GM18505 (cell line): ENCODE data around the gene CDKN2B-AS1.

Source experiments
- ATAC-seq: cut with Tn5 transposase; IDR thresholded peaks from one replicate; pipeline ENCODE4 v1.9.1; 2021; ENCODE audit not compliant: unreplicated experiment
- POLR2A ChIP-seq: IDR thresholded peaks from 4 replicates; pipeline ENCODE4 v1.6.1; 2011; ENCODE audit warnings: borderline replicate concordance; ENCODE audit not compliant: insufficient read depth, insufficient read length; ENCODE audit errors: extremely low read depth

Gene CDKN2B-AS1

DNA sequence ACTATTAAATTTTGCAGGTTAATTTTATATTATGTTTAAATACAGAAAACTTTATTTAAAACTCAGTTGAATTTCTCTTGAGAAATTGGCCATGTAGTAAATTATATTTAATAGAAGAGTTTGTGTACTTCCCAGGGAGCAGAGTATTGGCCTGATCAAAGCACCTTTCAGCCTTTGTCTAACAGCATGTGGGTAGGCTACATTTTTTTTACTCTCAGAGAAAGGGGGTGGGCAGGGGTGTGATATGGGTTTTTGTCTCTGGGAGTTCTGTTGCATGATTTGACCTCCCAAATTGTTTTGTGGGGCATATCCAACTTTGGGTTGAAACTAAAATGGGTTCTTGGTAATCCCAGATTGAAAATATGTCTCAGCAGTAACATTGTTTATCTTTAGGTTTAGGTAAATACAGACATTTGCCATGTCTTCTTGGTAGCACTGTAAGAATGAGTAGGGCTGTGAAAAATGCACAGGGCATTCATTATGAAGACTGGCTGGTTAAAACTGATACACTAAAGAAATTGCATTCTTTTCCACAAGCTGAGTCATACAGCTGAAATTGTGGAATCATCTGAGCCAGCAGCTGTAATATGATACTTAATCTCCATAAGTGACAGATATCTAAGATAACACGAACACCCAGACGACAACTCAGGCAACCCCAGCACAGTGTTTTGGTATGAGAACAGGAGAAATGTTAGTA is 89.9 kb downstream of the CDKN2B-AS1 start:
- ATAC-seq, result no peak
- no peak for TF ChIP-seq POLR2A

DNA sequence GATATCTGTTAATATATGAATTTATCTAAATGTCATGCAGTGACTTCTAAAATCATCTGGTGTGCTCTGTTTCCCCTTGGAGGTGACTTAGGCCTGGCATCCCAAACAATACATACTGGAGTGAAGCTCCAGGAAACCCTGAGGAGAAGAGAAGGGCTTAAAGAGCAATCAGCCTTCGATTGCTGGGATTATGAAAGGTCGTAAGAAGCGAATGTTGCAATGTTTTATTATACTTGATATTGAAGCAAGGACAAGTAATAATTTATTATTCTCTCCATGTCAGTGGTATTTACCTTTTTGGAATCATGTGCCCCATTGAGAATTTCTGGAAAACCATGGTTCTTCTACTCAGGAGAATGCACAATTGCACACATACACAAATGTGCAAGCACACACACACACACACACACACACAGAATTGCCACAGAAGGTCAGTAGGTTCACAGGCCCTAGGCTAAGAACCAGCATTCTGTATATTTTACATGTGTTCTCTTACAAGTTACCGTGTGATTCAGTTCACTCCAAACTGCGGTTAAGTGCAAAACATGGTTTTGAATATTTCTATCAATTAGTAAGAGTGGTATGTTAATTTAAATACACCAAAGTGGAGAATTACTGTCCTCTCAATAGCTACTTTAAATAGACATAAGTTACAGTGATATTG is 93.6 kb downstream of the CDKN2B-AS1 start:
- ATAC-seq, result no peak
- TF ChIP-seq POLR2A, result no peak

DNA sequence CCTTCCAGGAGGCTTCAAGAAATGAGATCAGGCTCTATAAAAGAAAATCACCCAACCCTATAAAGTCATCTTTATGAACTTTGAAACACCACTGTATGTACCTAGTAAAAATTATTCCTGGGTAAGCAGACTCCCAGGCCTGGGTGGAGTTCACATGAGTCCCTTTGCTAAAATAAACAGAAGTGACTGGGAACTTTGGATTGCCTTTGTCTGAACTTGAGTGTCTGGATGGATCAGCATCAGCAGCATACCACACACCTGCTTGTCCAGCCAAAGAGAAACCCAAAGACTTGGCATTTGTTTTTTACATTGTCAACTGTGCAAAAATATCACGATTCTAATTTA is 94.1 kb downstream of the CDKN2B-AS1 start:
- no peak for ATAC-seq
- TF ChIP-seq POLR2A, result no peak

DNA sequence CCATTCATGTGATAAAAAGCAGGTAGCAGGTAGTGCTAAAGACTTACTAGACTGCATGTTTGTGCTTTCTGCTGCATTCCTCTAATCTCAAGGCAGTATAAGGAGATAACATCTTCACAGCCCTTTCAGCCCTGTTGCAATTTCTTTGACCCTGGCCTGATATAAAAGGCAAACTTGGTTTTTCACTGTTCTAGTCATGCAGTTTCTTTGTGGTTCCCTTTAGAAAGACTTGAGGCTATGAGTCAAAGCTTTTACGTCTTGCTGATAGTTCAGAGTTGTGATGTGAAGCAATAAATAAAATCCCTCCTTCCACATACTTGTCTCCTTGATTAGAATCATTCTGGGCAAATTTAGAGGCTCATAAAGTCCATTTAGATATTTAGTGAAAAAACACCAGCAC is 103.1 kb downstream of the CDKN2B-AS1 start:
- ATAC-seq, result no peak

DNA sequence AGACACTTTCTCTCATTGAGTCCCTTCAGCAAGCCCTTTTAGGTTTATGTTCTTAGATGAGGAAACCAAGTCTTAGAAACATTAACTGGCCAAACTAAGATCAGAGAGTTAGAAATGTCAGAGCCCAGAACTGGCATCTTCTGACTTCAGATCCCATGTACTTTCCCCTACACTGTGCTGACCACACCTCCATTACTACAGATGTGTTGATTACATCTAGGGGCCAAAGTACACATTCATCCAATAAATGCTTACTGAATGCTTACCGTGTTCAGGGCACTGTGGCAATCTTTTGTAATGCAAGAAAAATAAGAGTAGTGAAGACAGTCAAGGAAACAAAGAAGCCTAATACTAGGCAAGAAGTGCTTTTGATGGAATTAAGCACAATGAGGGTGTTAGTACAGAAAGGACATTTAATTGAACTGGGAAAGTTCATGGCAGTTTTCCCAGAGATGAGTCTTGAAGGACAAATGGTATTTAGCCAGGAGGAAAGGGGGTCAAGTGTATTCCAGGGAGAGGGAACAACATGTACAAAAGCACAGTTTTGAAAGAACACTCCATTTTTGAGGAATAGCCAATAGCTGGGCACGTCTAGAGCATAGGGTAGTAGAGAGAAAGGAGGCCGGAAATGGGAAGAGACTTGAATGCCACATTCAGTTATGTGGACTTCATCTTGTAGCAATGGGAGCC is 104.2 kb downstream of the CDKN2B-AS1 start:
- no peak for TF ChIP-seq POLR2A
- ATAC-seq, result no peak

More for the DNA sequence above, 103.1 kb downstream of the CDKN2B-AS1 start:
- TF ChIP-seq POLR2A, result no peak

DNA sequence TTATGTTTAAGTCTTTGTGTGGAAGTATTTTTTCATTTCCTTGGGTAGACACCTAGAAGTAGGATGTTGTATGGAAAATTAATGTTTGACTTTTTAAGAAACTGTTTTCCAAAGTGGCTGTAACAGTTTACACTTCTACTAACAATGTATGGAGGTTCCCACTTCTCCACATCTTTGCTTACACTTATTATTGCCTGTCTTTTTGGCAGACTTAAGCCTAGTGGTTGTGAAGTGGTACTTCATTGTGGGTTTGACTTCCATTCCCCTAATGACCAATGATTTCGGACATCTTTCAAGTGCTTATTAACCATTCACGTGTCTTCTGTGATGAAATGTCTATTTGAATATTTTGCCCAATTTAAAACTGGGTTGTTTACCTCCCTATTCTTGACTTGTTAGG is 106.0 kb downstream of the CDKN2B-AS1 start:
- no peak for ATAC-seq
- no peak for TF ChIP-seq POLR2A

DNA sequence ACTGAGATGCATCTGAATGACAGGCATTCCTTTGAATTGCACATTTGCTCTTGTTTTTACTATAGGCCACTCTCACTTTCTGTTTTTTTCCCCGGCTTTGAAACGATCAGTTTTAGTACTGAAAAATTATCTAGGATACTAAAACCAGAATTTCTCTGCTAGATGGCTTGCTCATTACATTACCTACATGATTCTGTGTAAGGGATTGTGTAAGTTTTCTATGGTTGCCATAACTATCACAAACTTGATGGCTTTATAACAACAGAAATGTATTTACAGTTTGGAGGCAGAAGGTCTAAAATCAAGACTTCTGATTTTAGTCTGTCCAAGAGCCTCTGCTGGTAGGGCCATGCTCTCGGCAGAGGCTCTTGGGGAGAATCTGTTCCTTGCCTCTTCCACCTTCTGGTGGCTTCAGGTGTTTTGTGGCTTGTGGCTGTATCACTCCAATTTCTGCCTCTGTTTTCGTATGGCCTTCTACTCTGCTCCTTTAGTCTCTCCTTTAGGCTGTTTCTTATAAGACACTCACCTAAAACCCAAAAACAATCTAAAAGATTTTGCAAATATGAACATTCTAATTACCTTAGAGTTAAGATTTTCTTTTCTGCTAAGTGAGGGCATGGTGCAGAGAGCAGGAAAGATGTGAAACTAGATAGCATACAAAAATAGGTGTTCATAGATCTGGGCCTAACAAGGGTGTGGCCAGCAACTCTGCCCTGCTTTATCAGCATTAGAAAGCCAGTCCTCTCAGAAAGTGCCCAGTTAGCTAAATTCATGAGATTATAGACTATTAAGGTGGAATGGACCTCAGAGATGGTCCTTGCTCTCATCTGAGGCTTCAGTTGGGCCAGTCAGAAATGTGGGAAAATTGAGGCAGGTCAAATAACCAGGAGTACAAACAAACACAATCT is 107.8 kb downstream of the CDKN2B-AS1 start:
- no peak for ATAC-seq
- no peak for TF ChIP-seq POLR2A

DNA sequence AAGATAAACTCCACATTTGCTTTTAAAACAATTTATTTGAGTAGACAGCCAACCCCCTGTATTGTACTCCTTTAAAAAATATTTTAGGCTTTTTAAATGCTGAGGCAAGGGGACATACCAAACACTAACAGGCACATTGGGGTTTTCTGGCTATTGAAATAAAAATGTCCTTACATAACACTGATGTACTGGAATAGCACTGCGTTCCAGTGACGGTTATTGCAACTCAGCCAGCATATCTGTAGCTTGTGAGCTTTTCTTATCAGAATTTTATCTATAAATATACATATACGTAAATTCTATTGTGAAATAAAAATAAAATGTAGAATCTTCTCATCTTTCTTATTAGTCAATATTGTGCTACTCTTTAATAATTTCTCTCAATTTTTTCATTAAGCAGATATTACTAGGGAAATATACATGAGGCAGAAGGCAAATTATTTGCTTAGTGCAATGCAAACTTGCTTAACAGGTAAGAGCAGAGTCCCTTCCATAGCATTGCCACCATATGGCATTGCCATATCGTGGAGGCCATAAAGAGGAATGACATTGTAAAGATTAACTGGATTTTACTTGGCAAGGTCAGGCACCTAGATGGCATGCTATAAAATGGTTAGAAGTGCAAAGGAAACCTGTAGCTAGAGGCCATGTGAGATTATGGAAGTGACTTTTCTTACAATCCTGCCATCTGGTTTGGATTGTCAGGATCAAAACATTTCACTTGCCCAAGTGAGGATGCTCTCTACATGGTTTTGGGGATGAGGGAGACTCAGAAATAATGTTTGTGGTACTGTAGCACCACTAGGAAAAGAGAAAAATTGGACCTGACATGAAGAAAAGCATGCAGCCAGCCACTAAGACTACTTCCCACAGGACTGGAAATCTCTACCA is 109.3 kb downstream of the CDKN2B-AS1 start:
- ATAC-seq, result no peak
- no peak for TF ChIP-seq POLR2A

DNA sequence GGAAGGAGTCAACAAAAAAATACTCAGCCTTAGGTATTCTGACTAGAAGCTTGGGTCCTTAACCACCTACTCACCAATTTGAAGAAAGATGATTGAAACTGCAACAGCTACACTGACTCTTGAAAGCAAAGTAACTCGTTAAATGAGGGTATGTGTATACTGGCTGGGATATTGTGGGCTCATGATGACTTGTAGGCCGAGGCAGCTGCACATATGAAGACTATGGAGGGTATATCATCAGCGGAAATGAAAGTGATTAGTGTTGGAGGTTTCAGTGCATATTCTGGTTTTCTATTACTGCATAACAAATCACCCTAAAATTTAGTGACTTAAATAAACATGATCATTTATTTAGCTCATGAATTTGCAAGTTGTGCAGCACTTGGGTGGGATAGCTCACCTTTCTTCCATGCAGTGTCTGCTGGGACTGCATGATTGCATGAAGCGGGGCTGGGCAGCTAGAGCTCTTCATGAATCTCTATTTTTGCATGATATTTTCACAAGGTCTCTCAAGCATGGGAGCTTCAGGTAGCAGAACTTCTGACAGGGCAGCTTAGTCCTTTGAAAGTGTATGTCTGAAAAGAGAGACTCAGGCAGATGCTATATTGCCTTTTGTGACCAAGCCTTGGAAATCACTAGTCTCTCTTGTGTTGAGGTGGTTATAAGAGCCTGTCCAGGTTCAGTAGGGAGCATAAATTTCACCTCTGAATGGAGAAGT is 110.6 kb downstream of the CDKN2B-AS1 start:
- ATAC-seq, result peak; percentile 99
- TF ChIP-seq POLR2A, result no peak

DNA sequence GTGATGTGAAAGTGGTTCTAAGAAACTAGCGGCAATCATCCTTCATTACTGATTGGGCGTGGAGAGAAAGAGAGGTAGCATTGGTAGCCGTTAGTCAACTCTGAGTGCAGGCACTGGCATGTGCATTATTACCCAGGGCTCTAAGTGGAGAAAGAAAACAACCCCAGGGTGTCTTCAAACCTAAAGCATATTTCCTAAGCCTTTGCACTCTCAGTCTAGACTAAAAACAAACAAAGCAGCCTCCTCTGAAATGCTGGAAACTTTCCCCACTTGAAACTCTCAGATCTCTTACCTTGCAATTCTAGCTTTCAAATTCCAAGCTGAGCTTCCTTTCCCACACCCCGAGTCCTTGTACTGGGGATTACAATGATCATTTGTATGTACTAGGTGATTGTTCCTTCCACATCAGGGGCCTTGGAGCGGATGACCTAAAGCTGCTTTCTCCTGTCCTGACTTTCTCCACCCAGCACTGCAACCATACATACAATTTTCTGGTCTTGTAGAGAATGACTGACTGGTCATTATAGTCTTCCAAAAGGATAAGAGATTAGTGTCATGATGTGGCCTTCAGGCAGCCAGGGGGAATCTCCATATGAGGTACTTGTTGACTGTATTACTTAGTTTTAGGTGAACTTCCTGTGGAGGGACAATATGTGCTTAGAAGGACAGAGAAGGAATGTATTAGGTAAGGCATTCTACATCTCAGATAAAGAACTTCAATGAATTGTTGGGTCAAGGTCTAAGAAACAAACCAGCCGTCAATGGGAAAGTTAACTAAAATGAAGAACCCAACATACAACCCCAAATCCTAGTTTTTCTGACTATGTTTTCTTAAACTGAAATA is 112.8 kb downstream of the CDKN2B-AS1 start:
- TF ChIP-seq POLR2A, result no peak
- no peak for ATAC-seq
